ENCODE measurements around the gene SPECC1.
"Not testable (repeated sequence)": the region's sequence is repeated elsewhere in the genome, so short reads cannot be mapped to it uniquely, and the experiment has no call there.

The SPECC1 gene, protein sequence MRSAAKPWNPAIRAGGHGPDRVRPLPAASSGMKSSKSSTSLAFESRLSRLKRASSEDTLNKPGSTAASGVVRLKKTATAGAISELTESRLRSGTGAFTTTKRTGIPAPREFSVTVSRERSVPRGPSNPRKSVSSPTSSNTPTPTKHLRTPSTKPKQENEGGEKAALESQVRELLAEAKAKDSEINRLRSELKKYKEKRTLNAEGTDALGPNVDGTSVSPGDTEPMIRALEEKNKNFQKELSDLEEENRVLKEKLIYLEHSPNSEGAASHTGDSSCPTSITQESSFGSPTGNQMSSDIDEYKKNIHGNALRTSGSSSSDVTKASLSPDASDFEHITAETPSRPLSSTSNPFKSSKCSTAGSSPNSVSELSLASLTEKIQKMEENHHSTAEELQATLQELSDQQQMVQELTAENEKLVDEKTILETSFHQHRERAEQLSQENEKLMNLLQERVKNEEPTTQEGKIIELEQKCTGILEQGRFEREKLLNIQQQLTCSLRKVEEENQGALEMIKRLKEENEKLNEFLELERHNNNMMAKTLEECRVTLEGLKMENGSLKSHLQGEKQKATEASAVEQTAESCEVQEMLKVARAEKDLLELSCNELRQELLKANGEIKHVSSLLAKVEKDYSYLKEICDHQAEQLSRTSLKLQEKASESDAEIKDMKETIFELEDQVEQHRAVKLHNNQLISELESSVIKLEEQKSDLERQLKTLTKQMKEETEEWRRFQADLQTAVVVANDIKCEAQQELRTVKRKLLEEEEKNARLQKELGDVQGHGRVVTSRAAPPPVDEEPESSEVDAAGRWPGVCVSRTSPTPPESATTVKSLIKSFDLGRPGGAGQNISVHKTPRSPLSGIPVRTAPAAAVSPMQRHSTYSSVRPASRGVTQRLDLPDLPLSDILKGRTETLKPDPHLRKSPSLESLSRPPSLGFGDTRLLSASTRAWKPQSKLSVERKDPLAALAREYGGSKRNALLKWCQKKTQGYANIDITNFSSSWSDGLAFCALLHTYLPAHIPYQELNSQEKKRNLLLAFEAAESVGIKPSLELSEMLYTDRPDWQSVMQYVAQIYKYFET

DNA sequence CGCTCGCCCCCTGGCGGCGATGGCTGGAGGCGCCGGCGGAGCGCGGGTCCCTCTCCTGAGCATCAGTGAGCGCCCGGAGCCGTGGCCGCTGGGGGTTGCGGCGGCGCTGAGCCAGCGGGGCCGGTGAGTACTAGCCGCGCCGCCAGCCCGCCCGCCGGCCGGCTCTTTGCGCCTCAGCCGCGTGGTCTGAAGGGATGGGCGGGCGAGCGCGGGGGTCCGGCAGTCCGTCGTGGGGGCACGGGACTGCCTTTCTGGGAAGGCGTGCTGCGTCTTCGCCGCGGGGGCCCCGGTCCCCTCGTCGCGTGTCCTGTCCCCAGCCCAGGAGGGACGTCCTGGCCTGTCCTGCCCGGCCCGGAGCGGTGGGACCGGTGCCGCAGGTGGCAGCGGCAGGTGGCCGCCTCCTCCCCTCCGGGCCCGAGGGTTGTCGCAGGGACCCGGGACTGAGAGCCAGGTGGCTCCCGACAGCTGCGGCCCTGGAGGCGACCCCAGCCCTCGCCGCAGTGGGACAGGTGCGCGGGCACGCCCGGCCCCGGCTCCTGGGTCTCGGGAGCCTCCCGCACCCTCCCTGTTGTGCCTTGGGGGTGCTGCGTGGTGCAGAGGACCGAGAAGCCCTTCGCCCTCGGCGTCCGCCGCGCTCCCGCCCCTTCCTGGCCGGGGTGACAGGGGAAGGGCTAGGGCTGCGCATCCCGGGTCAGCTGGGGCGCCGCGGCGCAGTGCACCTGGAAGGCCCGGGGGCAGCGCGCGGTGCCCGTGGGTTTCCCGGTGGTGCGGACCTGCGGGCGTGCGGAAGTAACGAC is at the start of gene SPECC1:
Gene SPECC1 (plus strand): TSS at position 58 of the 797 bp plus-strand sequence. CDS start 87,293 bp downstream, outside the sequence.
- DNase-seq, result no peak

DNA sequence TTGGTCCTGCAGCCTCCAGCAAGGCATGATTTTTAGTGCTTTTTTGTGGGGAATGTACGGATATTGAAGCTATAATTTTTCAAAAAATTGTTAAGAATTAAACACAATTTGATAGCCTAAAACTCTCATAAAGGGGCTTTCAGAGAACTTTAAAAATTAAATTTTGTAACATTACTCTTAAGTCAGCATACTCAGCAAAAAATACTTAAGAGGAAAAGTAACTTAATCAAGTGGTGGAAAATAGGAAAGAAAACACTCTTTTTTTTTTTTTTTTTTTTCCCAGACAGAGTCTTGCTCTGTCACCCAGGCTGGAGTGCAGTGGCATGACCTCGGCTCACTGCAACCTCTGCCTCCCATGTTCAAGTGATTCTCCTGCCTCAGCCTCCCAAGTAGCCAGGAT is 46.2 kb upstream of the SPECC1 start:
- not testable (repeated sequence) for DNase-seq

DNA sequence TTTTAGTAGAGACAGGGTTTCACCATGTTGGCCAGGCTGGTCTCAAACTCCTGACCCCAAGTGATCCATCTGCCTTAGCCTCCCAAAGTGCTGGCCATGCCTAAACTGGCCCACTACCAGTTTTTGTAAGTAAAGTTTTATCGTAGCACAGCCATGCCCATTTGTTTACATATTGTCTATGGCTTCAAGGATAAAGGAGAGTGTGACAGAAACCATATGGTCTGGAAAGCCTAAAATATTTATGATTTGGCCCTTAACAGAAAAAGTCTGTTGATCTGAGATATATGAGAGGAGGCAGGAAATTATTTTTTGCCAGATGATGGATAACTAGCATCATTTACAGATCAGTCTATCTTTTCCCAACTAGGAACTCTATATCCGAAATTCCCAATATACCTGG is 36.0 kb upstream of the SPECC1 start:
- DNase-seq, result no peak

DNA sequence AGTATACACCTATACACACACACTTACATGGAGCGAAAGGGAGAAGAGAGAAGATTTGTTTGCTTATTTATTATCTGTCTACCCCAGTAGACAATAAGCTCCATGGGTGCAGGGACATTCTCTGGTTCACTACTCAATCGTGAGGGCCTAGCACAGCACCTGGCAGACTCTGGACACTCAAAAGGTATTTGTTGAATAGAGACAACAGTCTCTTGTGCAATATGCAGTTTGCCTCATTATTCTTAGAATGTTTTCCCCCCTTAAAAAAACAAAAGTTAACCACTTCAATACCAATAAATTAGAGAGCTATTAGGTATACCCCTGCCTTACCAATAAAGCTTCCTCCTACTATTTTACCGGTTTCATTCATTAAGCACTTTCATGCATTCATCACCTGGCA is 33.6 kb upstream of the SPECC1 start:
- no peak for DNase-seq

DNA sequence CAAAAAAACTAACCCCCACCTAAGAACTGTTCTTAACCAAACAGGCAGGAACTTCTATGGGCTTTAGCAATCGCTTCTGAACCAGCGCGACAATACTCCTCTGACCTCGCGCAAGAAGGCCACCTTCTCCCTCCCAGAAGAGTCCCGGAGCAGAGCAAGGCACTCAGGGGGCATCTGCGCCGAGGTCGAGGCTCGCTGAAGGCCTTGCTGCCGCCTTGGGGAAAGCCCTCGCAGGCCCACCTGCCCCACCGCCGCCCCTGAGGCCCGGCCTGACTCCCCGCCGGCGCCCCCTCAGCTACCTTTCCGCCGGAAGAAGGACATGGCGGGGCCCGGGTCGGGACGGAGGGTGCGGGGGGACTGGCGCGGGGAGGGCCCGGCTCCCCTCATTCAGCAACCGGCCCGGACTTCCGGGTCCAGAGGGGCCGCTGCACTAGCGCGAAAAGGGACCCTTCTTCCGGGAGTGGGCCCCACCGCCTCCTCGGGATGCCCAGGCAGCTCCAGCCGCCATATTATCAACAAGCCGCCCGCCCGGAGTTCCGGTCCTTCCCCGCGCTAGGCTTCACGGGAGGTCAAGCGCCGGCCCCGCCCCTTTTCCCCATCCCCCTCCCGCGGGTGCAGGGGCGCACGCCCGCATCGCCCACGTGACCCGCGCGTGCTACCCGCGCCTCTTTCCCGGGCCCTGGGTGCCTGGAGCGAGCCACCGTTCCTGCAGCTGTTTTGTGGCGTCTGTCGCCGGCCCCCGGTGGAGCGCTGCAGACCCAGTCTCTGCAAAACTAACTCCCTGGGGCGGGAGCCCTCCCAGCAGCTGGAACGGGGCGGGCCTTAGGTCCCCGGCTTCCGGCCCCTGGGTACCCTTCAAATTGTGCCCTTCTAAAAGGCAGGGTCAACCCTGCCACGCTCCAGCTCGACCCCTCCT is 31.6 kb upstream of the SPECC1 start, which contains the start of gene AKAP10:
Gene AKAP10 (minus strand): TSS at position 536 of the 916 bp plus-strand sequence. CDS start 149 bp downstream, at position 387.
- DNase-seq, result peak; percentile 52

DNA sequence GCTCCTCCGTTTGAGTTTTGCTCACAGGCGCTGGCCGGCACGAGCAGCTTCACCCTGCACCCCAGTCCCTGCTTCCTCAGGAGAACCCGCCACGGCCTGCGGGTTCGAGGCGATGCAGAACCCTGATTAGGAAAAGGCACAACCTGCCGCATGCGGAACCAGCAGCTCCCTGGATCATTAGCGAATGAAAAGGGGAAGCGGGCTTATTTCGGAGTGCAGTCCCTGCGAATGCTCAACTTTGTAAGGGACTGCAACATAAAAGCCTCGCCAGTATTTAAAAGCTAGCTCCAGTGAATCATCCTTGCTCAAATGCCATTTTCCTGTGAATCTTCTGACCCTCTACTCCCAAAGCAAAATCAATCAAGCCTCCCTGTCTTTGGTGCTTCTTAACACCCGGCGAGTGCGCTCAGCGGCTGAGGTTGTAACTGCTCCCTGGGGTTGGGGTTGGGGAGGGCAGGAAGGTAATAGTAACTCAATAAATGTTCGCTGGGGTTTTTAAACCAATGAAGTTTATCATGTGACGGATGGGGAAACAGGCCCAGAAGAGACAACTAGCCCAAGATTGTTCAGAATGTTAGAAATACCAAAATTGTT is 30.9 kb upstream of the SPECC1 start:
- no peak for DNase-seq

DNA sequence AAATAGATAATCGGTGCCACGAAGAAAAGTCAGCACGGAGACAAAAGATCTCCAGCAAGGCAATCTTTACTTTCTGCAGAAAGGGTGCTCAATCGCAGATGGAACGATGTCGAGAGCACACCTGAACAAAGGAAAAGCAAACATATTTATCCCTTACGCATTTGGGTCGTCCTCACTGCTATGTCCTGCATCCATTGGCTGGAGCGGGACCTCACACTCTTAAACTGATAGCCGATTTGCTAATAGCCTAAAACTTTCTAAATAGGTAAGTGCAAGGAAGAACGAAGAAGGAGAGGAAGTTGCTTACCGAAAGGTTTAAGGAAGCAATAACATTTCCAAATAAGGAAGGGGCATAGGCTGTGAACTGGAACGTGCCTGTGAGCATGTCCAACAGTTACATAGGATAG is 30.4 kb upstream of the SPECC1 start:
- DNase-seq, result no peak

DNA sequence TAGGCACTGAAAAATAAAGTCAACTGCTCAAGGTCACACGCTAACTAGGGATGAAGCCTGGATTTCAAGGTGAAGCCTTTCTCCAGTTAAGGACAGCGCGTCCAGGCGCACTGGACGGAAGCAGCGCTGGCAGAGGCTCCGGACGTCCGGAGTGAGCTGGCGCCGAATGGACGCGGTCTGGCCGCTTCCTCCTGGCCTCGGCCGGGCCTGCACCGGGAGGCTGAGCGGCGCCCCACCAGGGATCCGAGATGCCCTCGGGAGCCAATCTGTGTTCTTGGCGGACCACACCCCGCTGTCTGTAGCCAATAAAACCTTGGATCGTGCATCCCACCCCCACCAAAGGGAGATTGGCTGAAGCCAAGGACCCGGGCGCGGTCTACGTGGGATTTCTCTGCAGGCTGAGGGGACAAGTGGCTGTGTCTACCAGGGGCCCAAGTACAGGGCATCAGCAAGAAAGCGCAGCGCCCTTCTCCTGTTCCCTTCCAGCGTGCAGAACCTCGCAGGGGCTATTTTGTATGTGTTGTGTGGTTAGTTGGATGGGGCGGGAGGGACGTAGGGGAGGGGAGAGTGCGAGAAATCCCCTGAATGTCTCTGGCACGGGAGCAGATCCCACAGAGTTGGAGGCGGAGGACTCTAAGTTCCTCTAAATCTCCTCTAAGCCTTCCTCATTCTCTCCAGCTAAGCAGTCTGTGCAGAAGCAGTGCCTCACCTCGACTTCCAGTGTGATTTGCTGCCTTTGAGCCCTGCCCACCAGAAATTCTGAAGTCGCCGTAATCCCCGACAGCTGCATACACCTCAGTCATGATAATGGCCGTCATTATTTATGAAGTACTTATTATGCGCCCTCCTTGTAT is 29.0 kb upstream of the SPECC1 start:
- DNase-seq, result no peak

DNA sequence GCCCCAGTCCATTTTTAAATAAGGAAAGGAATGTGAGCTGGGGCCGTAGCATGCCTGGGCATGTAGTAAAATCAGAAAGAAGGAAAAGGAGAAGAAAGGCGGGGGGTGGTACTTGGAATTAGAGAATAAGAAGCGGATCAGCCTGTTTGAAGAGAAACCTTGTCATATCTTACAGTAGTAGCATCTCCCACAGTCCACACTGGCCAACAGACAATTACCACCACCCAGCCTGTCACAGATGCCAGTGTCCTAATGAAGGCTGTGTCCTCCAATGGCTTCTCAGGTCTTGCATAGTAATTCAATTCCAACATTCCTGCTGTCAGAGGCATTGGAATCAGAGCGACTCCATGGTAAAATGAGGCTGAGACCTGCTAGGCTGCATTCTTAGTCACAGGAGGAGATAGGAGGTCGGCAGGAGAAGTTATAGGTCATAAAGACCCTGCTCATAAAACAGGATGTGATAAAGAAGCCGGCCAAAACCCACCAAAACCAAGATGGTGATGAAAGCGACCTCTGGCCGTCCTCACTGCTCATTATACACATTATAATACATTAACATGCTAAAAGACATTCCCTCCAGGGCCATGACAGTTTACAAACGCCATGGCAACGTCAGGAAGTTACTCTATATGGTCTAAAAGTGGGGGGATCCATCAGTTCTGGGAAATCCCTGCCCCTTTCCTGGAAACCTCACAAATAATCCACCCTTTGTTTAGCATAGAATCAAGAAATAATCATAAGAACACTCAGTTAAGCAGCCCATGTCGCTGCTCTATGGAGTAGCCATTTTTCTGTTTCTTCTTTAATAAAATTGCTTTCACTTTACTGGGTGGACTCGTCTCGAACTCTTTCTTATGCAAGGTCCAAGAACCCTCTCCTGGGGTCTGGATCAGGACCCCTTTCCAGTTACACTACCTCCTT is 22.0 kb upstream of the SPECC1 start:
- DNase-seq, result no peak

DNA sequence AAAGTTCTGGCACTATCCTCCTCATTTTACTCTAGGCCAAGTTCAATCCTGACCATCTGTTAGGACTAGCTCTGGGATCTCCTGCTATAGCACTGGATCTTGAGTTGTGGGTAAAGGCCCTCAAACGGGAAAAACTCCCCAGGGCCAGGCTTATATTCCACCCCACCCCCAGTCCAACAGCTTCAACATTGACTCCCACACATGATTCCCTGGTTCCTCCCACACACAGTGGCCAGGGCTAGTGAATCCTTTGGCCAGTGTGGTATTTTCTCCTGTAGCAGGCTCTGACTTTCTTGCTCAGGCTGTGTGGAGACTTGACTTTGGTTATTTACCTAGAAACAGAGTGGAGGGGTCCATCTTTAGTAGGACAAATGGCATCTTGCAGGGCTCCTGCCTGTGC is 21.3 kb upstream of the SPECC1 start:
- no peak for DNase-seq

DNA sequence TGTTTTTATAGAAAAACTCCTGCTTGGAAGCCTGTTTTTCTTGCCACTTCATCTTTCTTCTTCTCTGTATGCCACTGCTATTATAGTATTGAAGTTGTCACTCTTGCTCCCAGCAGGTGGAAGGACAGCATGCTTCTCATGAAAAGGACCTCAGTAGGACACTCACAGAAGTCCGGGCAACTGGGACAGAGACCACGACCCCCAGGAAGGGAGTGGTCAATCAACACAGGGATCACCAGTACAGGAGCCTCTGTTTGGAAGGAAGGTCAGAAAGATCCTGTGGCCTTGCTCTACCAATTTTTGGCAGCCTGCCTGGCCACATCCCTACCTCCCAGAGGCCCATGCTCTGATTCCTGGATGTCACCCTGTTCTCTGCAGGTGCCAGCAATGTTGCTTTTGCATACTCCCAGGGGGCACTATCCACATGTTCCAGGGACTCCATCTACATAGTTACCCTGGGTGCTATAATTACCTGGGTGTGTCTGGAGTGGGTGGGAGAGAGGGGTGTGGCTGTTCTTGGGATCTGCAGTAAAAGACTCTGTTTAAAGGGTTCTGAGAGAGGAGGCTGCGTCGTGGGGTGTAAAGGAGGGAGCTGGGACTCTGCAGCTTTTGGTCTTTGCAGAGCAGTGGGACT is 17.8 kb upstream of the SPECC1 start:
- DNase-seq, result no peak

DNA sequence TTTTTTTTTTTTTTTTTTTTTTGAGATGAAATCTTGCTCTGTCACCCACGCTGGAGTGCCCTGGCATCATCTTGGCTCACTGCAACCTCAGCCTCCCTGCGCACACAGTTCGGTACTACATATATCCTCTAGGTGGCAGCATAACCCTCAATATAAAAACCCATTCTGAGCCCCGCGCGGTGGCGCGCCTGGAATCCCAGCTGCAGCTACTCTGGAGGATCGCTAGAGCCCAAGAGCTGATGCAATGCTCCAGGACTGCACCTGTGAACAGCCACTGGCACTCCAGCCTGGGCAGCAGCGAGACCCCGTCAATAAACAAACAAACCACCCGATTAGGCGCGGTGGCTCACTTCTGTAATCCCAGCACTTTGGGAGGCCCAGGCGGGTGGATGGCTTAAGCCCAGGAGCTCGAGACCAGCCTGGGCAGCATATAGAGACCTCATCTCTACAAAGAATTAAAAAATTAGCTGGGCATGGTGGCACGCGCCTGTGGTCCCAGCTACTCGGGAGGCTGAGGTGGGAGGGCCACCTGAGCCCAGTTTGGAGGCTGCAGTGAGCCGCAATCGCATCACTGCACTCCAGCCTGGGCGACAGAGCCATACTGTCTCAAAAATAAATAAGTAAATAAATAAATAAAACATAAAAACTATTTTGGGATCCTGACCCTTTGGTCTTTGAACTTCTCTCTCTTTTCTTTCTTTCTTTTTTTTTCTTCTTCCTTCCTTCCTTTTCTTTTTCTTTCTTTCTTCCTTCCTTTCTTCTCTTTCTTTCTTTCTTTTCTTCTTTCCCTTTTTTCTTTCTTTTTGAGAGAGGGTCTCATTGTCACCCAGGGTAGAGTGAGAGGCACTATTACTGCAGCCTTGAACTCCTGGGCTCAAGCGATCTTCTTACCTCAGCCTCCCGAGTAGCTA is 16.1 kb upstream of the SPECC1 start:
- peak; percentile 62 for DNase-seq

DNA sequence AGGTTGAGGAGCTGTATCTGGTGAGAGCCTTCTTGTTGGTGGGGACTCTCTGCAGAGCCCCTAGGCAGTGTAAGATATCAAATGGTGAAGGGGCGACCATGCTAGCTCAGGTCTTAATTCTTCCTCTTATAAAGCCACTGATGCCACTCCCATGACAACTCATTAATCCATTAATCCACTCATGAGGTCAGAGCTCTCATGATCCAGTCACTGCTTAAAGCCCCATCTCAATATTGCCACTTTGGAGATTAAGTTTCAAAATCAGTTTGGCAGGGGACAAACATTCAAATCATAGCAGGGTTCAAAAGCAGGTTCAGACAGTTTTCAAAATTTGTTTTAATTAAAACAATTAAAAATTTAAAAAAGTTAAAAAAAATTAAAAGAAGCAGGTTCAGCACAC is 13.1 kb upstream of the SPECC1 start:
- no peak for DNase-seq

DNA sequence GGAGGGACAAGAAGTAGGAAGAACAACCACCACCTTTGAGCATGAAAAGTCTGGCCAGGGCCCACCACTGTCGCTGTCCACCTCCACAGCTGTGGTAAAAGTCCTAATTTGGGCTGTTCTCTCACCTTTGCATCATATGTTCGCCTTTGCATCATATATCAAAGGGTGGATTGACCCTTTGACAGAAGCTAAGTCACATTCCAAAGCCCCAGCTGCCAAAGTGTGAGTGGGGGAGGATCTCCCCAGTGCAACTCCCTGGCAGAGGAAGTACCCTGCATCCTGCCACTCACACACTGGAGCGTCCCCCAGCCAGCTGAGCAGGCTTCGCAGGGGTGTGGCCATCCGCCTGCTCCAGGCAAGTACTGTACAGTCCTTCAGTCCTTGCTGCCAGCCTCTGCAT is 12.7 kb upstream of the SPECC1 start:
- DNase-seq, result no peak

DNA sequence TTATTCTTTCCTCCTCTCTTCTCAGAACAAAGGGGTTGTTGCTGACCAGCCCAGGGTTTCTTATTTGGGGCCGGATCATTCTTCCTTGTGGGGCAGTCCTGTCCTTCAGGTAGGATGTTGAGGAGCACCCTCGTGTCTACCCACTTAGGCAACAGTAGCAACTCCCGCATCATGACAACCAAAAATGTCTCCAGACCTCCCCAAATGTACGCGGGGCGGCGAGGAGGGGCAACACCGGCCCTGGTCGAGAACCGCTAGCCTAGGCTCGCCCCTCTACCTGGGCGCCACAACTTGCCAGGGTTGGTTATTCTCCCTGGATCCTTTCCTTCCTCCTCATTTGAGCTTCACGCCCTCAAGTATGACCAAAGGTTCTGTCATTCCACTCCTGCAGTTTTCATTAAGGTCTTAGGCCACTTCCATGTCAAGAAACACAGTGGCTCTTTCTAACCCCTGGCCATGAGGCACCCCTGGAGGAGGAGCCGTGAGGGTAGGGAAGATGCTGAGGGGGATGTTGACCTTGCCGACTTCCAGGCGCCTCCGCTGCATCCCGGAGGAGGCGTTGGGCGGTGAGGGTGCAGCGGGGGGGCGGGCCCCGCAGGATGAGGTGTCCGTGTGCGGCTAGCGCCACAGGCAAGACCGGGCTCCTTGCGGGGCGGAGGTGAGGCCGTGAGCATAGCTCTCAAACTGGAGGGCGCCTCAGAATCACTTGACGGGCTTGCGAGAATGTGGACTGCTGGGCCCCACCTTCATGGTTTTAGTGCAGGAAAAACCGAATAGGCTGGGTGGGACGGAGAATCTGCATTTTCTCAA is 712 bp upstream of the SPECC1 start:
- DNase-seq, result no peak

DNA sequence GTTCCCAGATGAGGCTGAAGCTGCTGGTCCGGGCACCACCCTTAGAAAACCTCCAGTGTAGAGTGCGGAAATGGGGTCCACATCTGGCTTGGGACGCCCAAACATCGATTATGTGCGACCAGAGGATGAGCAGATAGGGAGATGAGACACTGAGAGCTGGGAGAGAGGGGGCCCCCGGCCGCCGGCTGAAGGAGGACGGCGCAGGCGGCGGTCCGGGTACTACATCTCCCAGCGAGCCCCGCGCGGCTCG is 182 bp upstream of the SPECC1 start:
- no peak for DNase-seq
